Sigmoid colon (tissue), 3 donors: ENCODE results near the gene EMC10.

Experiments
- CTCF ChIP-seq, 4 experiments: fragments of 450-650 bp in 3 of 4; fragments of 200-600 bp in 1 of 4; IDR thresholded peaks; one replicate each; pipeline ENCODE4 v1.5.1; 2016 to 2019; ENCODE audit warnings: antibody characterized with exemption in 4 of 4, mild to moderate bottlenecking in 3 of 4, moderate library complexity in 2 of 4
- POLR2A ChIP-seq, 2 donors: fragments of 450-650 bp; IDR thresholded peaks; one replicate each; pipeline ENCODE4 v1.6.1; 2016; ENCODE audit warnings: antibody characterized with exemption in 2 of 2, mild to moderate bottlenecking in 2 of 2, moderate library complexity in 2 of 2

DNA sequence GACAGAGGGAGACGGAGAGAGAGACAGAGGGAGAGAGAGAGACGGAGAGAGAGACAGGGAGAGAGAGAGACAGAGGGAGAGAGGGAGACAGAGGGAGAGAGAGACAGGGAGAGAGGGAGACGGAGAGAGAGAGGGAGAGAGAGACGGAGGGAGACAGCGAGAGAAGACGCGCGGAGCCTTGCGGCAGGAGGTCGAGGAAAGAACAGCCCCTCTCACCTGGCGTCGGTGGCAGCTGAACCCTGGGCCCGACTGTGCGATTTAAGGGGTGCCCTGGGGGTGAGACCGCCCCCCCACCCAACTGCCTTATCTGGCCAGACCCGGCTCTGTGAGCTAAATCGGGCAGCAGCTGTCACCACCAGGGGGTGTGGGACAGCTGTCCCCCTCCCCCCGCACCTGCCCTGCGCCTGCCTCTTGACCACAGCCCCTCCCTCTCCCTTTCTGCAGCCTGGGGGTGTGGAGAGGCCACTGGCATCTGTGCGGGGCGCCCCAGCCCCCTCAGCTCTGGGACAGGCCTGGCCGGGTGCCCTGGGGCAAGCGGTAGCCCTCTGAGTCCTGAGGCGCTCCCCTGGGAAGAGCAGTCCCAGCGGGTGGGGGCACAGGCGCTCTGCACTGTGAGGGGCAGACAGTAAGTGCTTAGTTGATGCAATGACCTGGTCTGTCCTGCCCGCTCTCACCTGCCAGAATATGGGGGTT is 23.9 kb downstream of the EMC10 start:
- TF ChIP-seq CTCF (IDR thresholded peaks at IDR 0.05) (no peak), POLR2A (IDR thresholded peaks at IDR 0.05) (no peak)
